SK-N-SH treated with all-trans-retinoic acid at 6 μM for 48 hours (cell line): Measurements from ENCODE around the gene NCBP2L.

Experiments
- ATAC-seq: fragments of 200-7000 bp; cut with Tn5 transposase; 3 replicates; pipeline ENCODE4 v1.9.1; 2020; ENCODE audit warnings: mild to moderate bottlenecking, moderate library complexity
- ARNTL ChIP-seq: fragments of 450-650 bp; formaldehyde crosslinking; IDR thresholded peaks from 2 replicates; pipeline ENCODE4 v1.5.0; 2020; ENCODE audit warnings: low read depth, mild to moderate bottlenecking, moderate library complexity, borderline replicate concordance
- BACH2 ChIP-seq: fragments of 250-450 bp; sonication (Bioruptor Pico); IDR thresholded peaks from 2 replicates; pipeline ENCODE4 v1.9.0; 2021; ENCODE audit warnings: mild to moderate bottlenecking, borderline replicate concordance
- CSDC2 ChIP-seq: fragments of 250-450 bp; sonication (Bioruptor Pico); IDR thresholded peaks from 2 replicates; pipeline ENCODE4 v1.5.0; 2020; ENCODE audit warnings: mild to moderate bottlenecking, moderate library complexity
- ESRRG ChIP-seq: fragments of 250-450 bp; sonication (Bioruptor Pico); IDR thresholded peaks from 2 replicates; pipeline ENCODE4 v1.6.1; 2021; ENCODE audit warnings: mild to moderate bottlenecking
- GLIS3 ChIP-seq: fragments of 250-450 bp; sonication (Bioruptor Pico); IDR thresholded peaks from 2 replicates; pipeline ENCODE4 v1.5.0; 2020; ENCODE audit warnings: mild to moderate bottlenecking, moderate library complexity
- ISL1 ChIP-seq: fragments of 250-450 bp; sonication (Bioruptor Pico); IDR thresholded peaks from 2 replicates; pipeline ENCODE4 v2.1.2; 2022; ENCODE audit warnings: mild to moderate bottlenecking, moderate library complexity
- OSR1 ChIP-seq: fragments of 250-450 bp; sonication (Bioruptor Pico); IDR thresholded peaks from 2 replicates; pipeline ENCODE4 v1.8.0; 2022; ENCODE audit warnings: moderate library complexity, mild to moderate bottlenecking, inconsistent platforms
- PPARA ChIP-seq: fragments of 250-450 bp; sonication (Bioruptor Pico); IDR thresholded peaks from 2 replicates; pipeline ENCODE4 v1.5.0; 2020; ENCODE audit warnings: mild to moderate bottlenecking, borderline replicate concordance
- RARB ChIP-seq: fragments of 250-450 bp; sonication (Bioruptor Pico); IDR thresholded peaks from 2 replicates; pipeline ENCODE4 v1.8.0; 2021; ENCODE audit warnings: mild to moderate bottlenecking, moderate library complexity
- TCF4 ChIP-seq: fragments of 250-450 bp; sonication (Bioruptor Pico); IDR thresholded peaks from 2 replicates; pipeline ENCODE4 v1.8.0; 2021; ENCODE audit warnings: mild to moderate bottlenecking, moderate library complexity, borderline replicate concordance
- TOX ChIP-seq: fragments of 250-450 bp; sonication (Bioruptor Pico); IDR thresholded peaks from 2 replicates; pipeline ENCODE4 v1.8.0; 2021; ENCODE audit warnings: mild to moderate bottlenecking, moderate library complexity, borderline replicate concordance
- ZC3H10 ChIP-seq: fragments of 250-450 bp; sonication (Bioruptor Pico); IDR thresholded peaks from 2 replicates; pipeline ENCODE4 v1.5.1; 2021; ENCODE audit warnings: mild to moderate bottlenecking, moderate library complexity
- ZFP3 ChIP-seq: fragments of 250-450 bp; sonication (Bioruptor Pico); IDR thresholded peaks from 2 replicates; pipeline ENCODE4 v1.5.0; 2020; ENCODE audit warnings: mild to moderate bottlenecking, moderate library complexity
- ZFP30 ChIP-seq: fragments of 450-650 bp; formaldehyde crosslinking; IDR thresholded peaks from 2 replicates; pipeline ENCODE4 v1.5.0; 2022; ENCODE audit warnings: mild to moderate bottlenecking, moderate library complexity
- ZNF565 ChIP-seq: fragments of 450-650 bp; formaldehyde crosslinking; conservative IDR thresholded peaks from 2 replicates; pipeline ENCODE4 v1.5.0; 2020; ENCODE audit warnings: low read depth, mild to moderate bottlenecking, moderate library complexity
- ZNF70 ChIP-seq: fragments of 450-650 bp; formaldehyde crosslinking; IDR thresholded peaks from 2 replicates; pipeline ENCODE4 v1.5.0; 2020; ENCODE audit warnings: mild to moderate bottlenecking, moderate library complexity
- ZNF8 ChIP-seq: fragments of 450-650 bp; formaldehyde crosslinking; IDR thresholded peaks from 2 replicates; pipeline ENCODE4 v1.5.0; 2020; ENCODE audit warnings: mild to moderate bottlenecking, moderate library complexity
- TF ChIP-seq, protein P1 (sequence below): fragments of 250-450 bp; sonication (Bioruptor Pico); IDR thresholded peaks from 2 replicates; pipeline ENCODE4 v1.8.0; 2020; ENCODE audit warnings: mild to moderate bottlenecking, moderate library complexity, borderline replicate concordance
- TF ChIP-seq, protein P2 (sequence below): fragments of 250-450 bp; sonication (Bioruptor Pico); IDR thresholded peaks from 2 replicates; pipeline ENCODE4 v1.5.1; 2021; ENCODE audit warnings: mild to moderate bottlenecking, moderate library complexity
- TF ChIP-seq, protein P3 (sequence below): fragments of 250-450 bp; sonication (Bioruptor Pico); IDR thresholded peaks from 2 replicates; pipeline ENCODE4 v1.5.0; 2020; ENCODE audit warnings: mild to moderate bottlenecking, moderate library complexity
- TF ChIP-seq, protein P4 (sequence below): fragments of 250-450 bp; sonication (Bioruptor Pico); IDR thresholded peaks from 2 replicates; pipeline ENCODE4 v1.8.0; 2021; ENCODE audit warnings: low read depth, mild to moderate bottlenecking, moderate library complexity, borderline replicate concordance

The NCBP2L gene

DNA sequence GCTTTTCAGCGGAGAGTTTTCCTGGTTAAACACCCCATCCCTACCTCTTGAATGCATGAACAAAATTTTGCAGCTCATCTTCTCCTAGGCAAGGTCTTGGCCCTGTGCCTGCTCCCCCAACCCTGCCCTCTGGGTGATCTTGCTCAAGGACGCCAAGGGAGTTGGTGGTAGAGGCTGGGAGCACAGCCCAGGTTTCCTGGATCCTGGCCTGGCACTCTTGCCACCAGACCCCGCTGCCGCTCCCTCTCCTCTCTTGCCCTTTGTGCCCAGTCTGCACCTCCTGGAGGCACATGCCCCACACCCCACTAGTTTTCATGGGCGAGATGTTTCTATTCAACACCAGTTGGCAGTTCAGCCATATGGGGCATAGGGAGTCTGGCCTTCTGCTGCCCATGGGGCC is 39.3 kb upstream of the NCBP2L start:
- no peak for ATAC-seq
- TF ChIP-seq, protein P1, sequence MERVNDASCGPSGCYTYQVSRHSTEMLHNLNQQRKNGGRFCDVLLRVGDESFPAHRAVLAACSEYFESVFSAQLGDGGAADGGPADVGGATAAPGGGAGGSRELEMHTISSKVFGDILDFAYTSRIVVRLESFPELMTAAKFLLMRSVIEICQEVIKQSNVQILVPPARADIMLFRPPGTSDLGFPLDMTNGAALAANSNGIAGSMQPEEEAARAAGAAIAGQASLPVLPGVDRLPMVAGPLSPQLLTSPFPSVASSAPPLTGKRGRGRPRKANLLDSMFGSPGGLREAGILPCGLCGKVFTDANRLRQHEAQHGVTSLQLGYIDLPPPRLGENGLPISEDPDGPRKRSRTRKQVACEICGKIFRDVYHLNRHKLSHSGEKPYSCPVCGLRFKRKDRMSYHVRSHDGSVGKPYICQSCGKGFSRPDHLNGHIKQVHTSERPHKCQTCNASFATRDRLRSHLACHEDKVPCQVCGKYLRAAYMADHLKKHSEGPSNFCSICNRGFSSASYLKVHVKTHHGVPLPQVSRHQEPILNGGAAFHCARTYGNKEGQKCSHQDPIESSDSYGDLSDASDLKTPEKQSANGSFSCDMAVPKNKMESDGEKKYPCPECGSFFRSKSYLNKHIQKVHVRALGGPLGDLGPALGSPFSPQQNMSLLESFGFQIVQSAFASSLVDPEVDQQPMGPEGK: no peak
- TF ChIP-seq ZFP3 (CRISPR knock-in tag): no peak
- no peak for TF ChIP-seq CSDC2
- TF ChIP-seq, protein P2, sequence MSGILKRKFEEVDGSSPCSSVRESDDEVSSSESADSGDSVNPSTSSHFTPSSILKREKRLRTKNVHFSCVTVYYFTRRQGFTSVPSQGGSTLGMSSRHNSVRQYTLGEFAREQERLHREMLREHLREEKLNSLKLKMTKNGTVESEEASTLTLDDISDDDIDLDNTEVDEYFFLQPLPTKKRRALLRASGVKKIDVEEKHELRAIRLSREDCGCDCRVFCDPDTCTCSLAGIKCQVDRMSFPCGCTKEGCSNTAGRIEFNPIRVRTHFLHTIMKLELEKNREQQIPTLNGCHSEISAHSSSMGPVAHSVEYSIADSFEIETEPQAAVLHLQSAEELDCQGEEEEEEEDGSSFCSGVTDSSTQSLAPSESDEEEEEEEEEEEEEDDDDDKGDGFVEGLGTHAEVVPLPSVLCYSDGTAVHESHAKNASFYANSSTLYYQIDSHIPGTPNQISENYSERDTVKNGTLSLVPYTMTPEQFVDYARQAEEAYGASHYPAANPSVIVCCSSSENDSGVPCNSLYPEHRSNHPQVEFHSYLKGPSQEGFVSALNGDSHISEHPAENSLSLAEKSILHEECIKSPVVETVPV (CRISPR knock-in tag): no peak
- no peak for TF ChIP-seq ZC3H10
- no peak for TF ChIP-seq RARB
- TF ChIP-seq ARNTL: no peak
- TF ChIP-seq BACH2 (CRISPR knock-in tag): no peak
- TF ChIP-seq ZNF565 (CRISPR knock-in tag): no peak
- no peak for TF ChIP-seq ZNF8 (CRISPR knock-in tag)
- TF ChIP-seq, protein P3, sequence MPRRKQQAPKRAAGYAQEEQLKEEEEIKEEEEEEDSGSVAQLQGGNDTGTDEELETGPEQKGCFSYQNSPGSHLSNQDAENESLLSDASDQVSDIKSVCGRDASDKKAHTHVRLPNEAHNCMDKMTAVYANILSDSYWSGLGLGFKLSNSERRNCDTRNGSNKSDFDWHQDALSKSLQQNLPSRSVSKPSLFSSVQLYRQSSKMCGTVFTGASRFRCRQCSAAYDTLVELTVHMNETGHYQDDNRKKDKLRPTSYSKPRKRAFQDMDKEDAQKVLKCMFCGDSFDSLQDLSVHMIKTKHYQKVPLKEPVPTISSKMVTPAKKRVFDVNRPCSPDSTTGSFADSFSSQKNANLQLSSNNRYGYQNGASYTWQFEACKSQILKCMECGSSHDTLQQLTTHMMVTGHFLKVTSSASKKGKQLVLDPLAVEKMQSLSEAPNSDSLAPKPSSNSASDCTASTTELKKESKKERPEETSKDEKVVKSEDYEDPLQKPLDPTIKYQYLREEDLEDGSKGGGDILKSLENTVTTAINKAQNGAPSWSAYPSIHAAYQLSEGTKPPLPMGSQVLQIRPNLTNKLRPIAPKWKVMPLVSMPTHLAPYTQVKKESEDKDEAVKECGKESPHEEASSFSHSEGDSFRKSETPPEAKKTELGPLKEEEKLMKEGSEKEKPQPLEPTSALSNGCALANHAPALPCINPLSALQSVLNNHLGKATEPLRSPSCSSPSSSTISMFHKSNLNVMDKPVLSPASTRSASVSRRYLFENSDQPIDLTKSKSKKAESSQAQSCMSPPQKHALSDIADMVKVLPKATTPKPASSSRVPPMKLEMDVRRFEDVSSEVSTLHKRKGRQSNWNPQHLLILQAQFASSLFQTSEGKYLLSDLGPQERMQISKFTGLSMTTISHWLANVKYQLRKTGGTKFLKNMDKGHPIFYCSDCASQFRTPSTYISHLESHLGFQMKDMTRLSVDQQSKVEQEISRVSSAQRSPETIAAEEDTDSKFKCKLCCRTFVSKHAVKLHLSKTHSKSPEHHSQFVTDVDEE (CRISPR knock-in tag): no peak
- no peak for TF ChIP-seq GLIS3 (CRISPR knock-in tag)
- no peak for TF ChIP-seq ISL1
- no peak for TF ChIP-seq TCF4 (CRISPR knock-in tag)
- no peak for TF ChIP-seq ESRRG (CRISPR knock-in tag)
- no peak for TF ChIP-seq TOX (CRISPR knock-in tag)
- TF ChIP-seq, protein P4, sequence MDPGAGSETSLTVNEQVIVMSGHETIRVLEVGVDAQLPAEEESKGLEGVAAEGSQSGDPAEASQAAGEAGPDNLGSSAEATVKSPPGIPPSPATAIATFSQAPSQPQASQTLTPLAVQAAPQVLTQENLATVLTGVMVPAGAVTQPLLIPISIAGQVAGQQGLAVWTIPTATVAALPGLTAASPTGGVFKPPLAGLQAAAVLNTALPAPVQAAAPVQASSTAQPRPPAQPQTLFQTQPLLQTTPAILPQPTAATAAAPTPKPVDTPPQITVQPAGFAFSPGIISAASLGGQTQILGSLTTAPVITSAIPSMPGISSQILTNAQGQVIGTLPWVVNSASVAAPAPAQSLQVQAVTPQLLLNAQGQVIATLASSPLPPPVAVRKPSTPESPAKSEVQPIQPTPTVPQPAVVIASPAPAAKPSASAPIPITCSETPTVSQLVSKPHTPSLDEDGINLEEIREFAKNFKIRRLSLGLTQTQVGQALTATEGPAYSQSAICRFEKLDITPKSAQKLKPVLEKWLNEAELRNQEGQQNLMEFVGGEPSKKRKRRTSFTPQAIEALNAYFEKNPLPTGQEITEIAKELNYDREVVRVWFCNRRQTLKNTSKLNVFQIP: no peak
- no peak for TF ChIP-seq ZNF70 (CRISPR knock-in tag)
- TF ChIP-seq PPARA (CRISPR knock-in tag): no peak
- TF ChIP-seq OSR1 (CRISPR knock-in tag): no peak
- TF ChIP-seq, all 23 proteins: peak for 0

DNA sequence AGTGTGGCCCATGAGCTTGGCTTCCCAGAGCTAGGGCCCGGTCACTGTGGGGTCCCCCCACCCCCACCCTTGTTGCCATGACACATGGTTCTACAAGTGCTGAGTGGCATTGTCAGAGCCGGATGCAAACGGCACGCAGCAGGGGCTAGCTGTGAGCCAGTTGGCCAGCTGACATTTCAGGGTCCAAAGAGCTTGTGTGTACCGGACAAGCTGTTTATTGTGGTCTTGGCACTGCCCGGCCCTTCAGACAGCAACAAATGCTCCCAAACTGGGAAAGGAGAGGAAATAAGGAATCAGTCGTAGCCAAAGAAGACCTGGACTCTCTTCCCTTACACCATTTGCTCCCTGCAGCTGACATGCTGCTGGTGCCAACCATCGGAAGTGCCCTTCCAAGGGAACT is 38.8 kb upstream of the NCBP2L start:
- TF ChIP-seq ZC3H10 (no peak), ESRRG (CRISPR knock-in tag) (no peak), ZNF8 (CRISPR knock-in tag) (no peak), ARNTL (no peak), ISL1 (no peak), ZNF70 (CRISPR knock-in tag) (no peak), TCF4 (CRISPR knock-in tag) (no peak)
- TF ChIP-seq, protein P4: no peak
- ATAC-seq: no peak

DNA sequence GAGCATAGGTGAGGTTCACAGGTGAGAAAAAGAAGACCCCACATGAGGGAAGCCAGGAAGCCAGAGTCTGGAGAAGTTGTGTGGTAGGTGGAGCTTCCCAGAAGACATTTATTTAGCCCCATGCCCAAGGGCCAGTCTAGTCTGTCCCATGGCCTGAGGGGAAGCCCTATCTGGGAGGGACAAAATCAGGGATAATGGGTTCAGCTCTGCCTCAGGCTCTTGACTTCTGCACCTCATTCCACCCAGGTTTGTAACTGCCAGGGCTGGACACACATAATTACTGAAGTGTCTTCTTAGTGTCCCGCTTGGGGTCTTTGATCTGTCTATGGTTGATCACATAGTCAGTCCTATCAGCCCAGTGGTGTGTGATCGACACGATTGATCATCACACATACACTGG is 38.0 kb upstream of the NCBP2L start:
- ATAC-seq: no peak
- TF ChIP-seq ZFP30 (CRISPR knock-in tag): no peak
- TF ChIP-seq ISL1: no peak
- TF ChIP-seq ARNTL: no peak
- TF ChIP-seq GLIS3 (CRISPR knock-in tag): no peak
- TF ChIP-seq RARB: no peak
- TF ChIP-seq ZNF70 (CRISPR knock-in tag): no peak
- no peak for TF ChIP-seq BACH2 (CRISPR knock-in tag)
- TF ChIP-seq ZNF8 (CRISPR knock-in tag): no peak
- TF ChIP-seq ZC3H10: no peak
- TF ChIP-seq, protein P1: no peak
- TF ChIP-seq, protein P3 (CRISPR knock-in tag): no peak
- TF ChIP-seq CSDC2: no peak
- TF ChIP-seq ZFP3 (CRISPR knock-in tag): no peak
- TF ChIP-seq, protein P2 (CRISPR knock-in tag): no peak
